ENCODE data around the gene THADA.

Gene THADA

DNA sequence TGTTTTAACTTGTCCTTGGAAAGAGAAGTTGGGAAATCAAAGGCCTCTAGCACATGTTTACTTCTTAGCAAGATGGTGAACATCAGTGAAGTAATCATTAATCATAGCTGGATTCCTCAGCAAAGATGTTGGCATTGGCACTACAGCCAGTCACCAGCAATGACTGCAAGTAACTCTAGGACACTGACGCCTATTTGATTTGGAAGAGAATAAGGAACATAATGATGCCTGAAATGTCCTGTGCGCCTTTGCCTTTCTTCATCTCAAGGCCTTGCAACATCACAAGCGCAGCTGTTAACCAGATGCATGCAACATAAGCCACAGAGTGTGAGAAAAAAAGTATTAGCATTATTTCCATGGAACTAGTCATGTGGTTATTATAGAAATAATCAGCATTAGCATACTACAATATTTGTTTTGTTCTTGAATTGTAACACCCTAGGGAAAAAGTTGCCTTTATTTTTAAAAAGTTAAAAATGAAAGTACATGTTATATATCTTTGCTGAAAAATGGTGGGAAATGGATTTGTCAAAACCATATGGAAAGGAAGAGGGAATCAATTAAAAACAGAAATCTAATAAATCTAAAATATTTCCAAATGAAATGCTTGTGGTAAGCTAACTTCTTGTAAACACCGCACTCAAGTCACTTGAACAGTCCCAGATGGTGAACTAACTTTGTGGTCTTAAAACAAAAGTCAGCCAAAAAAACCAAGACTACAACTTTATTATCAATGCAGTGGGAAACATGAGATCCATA lies 55.6 kb downstream of the THADA start:
- peak overlapping the region; percentile 29 for H3K27ac ChIP-seq
- no peak overlapping the region for H3K4me3 ChIP-seq (ENCODE audit: low read depth, low read length)
- TF ChIP-seq, protein P1, sequence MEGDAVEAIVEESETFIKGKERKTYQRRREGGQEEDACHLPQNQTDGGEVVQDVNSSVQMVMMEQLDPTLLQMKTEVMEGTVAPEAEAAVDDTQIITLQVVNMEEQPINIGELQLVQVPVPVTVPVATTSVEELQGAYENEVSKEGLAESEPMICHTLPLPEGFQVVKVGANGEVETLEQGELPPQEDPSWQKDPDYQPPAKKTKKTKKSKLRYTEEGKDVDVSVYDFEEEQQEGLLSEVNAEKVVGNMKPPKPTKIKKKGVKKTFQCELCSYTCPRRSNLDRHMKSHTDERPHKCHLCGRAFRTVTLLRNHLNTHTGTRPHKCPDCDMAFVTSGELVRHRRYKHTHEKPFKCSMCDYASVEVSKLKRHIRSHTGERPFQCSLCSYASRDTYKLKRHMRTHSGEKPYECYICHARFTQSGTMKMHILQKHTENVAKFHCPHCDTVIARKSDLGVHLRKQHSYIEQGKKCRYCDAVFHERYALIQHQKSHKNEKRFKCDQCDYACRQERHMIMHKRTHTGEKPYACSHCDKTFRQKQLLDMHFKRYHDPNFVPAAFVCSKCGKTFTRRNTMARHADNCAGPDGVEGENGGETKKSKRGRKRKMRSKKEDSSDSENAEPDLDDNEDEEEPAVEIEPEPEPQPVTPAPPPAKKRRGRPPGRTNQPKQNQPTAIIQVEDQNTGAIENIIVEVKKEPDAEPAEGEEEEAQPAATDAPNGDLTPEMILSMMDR (IDR thresholded peaks at IDR 0.05) = no peak
- H3K9ac ChIP-seq = no peak overlapping the region
- H3K4me2 ChIP-seq (ENCODE audit: low read length) = no peak overlapping the region
- H2AFZ ChIP-seq = no peak overlapping the region
- no peaks in the 10 kb centered on the region for H3K27me3 ChIP-seq (ENCODE audit: control insufficient read depth, insufficient read depth, low read length)
- H3K79me2 ChIP-seq = no peaks in the 10 kb centered on the region
- H3K36me3 ChIP-seq (ENCODE audit: control insufficient read depth, insufficient read depth, low read length) = no peaks in the 10 kb centered on the region
- no peaks in the 10 kb centered on the region for H3K4me1 ChIP-seq
- H3K9me3 ChIP-seq (ENCODE audit: control insufficient read depth, low read length) = no peaks in the 10 kb centered on the region

DNA sequence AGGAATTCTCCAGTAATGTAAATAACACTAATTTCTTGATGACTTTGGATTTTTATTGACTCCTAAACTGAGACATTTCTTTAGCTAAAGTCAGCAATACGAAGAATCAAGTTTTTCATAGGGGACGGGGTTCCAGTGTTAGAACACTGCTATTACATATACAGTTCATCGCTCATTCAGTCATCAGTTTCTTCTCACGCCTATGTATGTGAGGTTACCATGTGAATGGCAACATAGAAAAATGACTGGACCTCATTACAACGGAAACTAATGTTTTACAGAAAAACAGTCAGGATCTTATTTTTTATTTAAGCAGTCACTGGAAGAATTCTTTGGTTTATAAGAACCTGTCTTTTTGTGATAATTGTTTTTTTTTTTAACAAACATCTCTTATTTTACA lies 56.4 kb downstream of the THADA start:
- peak overlapping the region; percentile 29 for H3K27ac ChIP-seq
- TF ChIP-seq, protein P1 (IDR thresholded peaks at IDR 0.05) = no peak

DNA sequence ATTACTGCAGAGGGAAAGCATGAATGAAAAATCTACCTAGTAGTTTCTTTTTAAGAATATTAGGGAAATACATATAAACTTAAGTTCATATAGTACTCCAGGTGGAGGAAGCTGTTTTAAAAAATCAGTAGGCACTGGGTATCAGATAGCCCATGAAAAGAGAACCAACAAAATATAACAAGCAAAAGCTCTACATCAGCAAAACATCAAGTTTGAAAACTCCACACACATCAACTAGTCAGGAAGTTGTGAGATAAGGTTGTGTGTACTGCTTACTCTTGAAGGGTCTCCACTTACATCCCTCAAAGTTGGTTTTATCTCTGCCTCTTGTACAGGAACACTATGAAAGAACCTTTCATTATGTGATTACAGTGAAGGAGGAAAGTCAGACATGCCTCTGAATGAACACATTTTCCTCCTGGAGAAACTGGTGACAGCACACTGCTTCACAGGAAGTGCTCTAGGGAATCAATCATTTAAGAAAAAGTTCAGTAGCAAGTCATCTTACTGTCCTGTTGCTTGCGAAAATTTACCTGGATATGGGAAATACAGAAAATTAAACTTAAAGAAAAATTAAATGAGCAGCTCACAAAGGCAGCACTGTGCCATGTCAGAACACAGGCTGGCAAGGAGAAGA lies 57.7 kb downstream of the THADA start:
- Histone ChIP-seq H3K36me3 (ENCODE audit: control insufficient read depth, insufficient read depth, low read length) (no peaks in the 10 kb centered on the region), H3K4me2 (ENCODE audit: low read length) (no peak overlapping the region), H3K4me3 (ENCODE audit: low read depth, low read length) (no peak overlapping the region), H3K27me3 (ENCODE audit: control insufficient read depth, insufficient read depth, low read length) (no peaks in the 10 kb centered on the region), H3K9ac (no peak overlapping the region), H3K79me2 (no peaks in the 10 kb centered on the region), H3K4me1 (no peaks in the 10 kb centered on the region), H3K27ac (no peak overlapping the region), H3K9me3 (ENCODE audit: control insufficient read depth, low read length) (no peaks in the 10 kb centered on the region), H2AFZ (no peak overlapping the region)
- TF ChIP-seq, protein P1 (IDR thresholded peaks at IDR 0.05) = no peak

More for the DNA sequence above, 56.4 kb downstream of the THADA start:
- H3K4me3 ChIP-seq (ENCODE audit: low read depth, low read length) = no peak overlapping the region
- H3K4me2 ChIP-seq (ENCODE audit: low read length) = no peak overlapping the region
- no peak overlapping the region for H2AFZ ChIP-seq
- H3K9ac ChIP-seq = no peak overlapping the region
- no peaks in the 10 kb centered on the region for H3K9me3 ChIP-seq (ENCODE audit: control insufficient read depth, low read length)
- H3K4me1 ChIP-seq = no peaks in the 10 kb centered on the region
- H3K79me2 ChIP-seq = no peaks in the 10 kb centered on the region
- H3K27me3 ChIP-seq (ENCODE audit: control insufficient read depth, insufficient read depth, low read length) = no peaks in the 10 kb centered on the region
- no peaks in the 10 kb centered on the region for H3K36me3 ChIP-seq (ENCODE audit: control insufficient read depth, insufficient read depth, low read length)

DNA sequence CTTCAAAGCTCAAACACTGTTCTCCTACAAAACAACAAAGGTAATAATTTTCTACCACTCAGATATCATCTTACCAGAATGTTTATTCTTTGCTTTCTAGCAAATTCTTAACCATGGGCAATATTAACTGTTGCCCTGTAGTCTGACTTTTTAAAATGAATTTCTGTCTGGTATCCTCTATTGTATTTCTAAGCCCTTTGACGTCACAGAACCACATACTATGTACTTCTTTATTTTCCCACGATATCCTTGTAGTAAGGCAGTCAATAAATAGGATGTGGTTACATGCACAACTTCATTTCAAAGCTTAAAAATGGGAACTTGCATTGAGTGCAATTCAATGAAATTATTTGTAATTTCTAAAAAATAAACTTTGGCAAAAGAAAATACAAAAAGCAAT lies 58.7 kb downstream of the THADA start:
- no peaks in the 10 kb centered on the region for H3K4me1 ChIP-seq
- no peaks in the 10 kb centered on the region for H3K79me2 ChIP-seq
- H3K9ac ChIP-seq = no peak overlapping the region
- H3K4me2 ChIP-seq (ENCODE audit: low read length) = no peak overlapping the region
- TF ChIP-seq, protein P1 (IDR thresholded peaks at IDR 0.05) = no peak
- H2AFZ ChIP-seq = no peak overlapping the region
- no peaks in the 10 kb centered on the region for H3K36me3 ChIP-seq (ENCODE audit: control insufficient read depth, insufficient read depth, low read length)
- no peak overlapping the region for H3K4me3 ChIP-seq (ENCODE audit: low read depth, low read length)
- no peaks in the 10 kb centered on the region for H3K27me3 ChIP-seq (ENCODE audit: control insufficient read depth, insufficient read depth, low read length)
- H3K9me3 ChIP-seq (ENCODE audit: control insufficient read depth, low read length) = no peaks in the 10 kb centered on the region
- H3K27ac ChIP-seq = no peak overlapping the region

Data from parathyroid adenoma (tissue), 2 donors.